Activated naive CD4-positive, alpha-beta T cell treated with anti-CD3 and anti-CD28 coated beads for 36 hours (primary cell): ENCODE measurements around the gene TPPP2. TPM values are rescaled to one million over a fixed set of nuclear protein-coding genes. Genes with fewer than 3 reads are reported as not detected.

ENCODE experiments used
- CTCF ChIA-PET: fragments of 350-600 bp; sonication (Branson Sonifier 250); formaldehyde crosslinking; loops from one replicate; lab custom pipeline; 2021; ENCODE audit warnings: antibody characterized with exemption; lab: Charles Lee
- DNase-seq: peaks from one replicate; pipeline ENCODE4 v3.0.0-alpha.2; 2020
- H3K27ac Mint-ChIP-seq: one replicate; pipeline ENCODE4 v1.8.0; 2021; ENCODE audit warnings: mild to moderate bottlenecking, mixed read lengths
- H3K27me3 Mint-ChIP-seq: one replicate; pipeline ENCODE4 v1.8.0; 2021; ENCODE audit warnings: low read depth, mixed read lengths
- H3K36me3 Mint-ChIP-seq: one replicate; pipeline ENCODE4 v1.8.0; 2021; ENCODE audit warnings: low read depth, mixed read lengths
- H3K4me1 Mint-ChIP-seq: one replicate; pipeline ENCODE4 v1.8.0; 2021; ENCODE audit warnings: low read depth, mixed read lengths
- H3K4me3 Mint-ChIP-seq: one replicate; pipeline ENCODE4 v1.8.0; 2021; ENCODE audit warnings: mild to moderate bottlenecking, moderate library complexity, mixed read lengths
- H3K9me3 Mint-ChIP-seq: one replicate; pipeline ENCODE4 v1.8.0; 2021; ENCODE audit warnings: mixed read lengths
- intact Hi-C: fragments of 100-400 bp; cut with micrococcal nuclease; formaldehyde crosslinking; loops from one replicate; pipeline ENCODE4 v1.15.1; 2023
- total RNA-seq, 2 experiments: library from RNA; stranded (reverse); gene quantifications; one replicate each; pipeline ENCODE4 v1.2.3, GENCODE V29; 2021

TPPP2 gene
- total RNA-seq, 2 experiments from 2014 or later: not detected

DNA sequence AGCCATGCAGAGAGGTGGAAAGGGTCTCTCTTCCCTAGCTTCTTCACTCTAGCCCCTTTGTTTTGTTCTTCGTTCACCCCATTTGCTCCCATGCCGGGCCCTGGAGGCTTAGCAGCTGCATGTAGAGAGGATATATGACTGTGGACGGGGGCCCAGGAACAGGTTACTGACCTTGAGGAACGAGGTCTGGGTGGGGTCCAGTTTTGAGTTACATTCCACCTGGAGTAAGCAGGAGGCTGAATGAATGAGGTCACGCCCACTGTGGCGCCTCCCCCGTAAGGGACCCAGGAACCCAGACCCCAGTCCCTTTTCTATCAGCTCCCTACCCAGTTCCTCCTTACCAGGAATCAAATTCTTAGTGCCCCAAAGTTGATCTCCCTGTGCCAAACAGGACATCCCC lies 11.7 kb upstream of the TPPP2 start:
- Mint-ChIP-seq H3K4me3 (no peak overlapping the region), H3K27ac (no peak overlapping the region), H3K27me3 (no peaks in the 10 kb centered on the region), H3K4me1 (peaks cover 3% of the 10 kb centered on the region), H3K9me3 (no peaks in the 10 kb centered on the region), H3K36me3 (no peaks in the 10 kb centered on the region)
- no peak for DNase-seq
- intact Hi-C loops: no loop called here
- CTCF ChIA-PET: interaction anchor here (0.5 to 11.6 kb wide), 8 partner anchors 22 to 150 kb away, joined by 3 to 260 read pairs (median 7); partner anchors contain the start of genes SLC39A2 and TMEM253

DNA sequence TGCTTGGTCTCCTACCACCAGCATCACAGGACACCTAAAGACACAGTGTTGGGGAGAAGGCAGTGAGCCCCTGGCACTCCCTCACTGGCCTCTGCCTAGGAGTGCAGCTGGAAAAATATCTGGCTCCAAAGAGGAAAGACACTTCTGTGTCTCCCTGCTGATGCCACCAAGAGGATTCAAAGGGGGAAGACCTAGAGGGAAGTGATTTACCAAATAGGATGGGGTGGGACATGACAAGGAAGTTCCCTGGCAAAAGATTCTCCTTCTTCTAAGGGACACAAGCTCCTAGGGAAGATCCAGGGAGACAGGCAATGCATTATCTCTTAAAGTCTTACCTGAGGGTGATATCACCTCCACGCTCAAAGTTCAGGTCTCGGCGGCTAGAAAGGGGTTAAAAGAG lies 11.2 kb upstream of the TPPP2 start:
- no peaks in the 10 kb centered on the region for H3K36me3 Mint-ChIP-seq
- intact Hi-C loops: no loop called here
- no peaks in the 10 kb centered on the region for H3K9me3 Mint-ChIP-seq
- peaks cover 4% of the 10 kb centered on the region for H3K4me1 Mint-ChIP-seq
- DNase-seq: no peak
- no peaks in the 10 kb centered on the region for H3K27me3 Mint-ChIP-seq
- H3K27ac Mint-ChIP-seq: no peak overlapping the region
- H3K4me3 Mint-ChIP-seq: no peak overlapping the region
- CTCF ChIA-PET: interaction anchor here (0.5 to 11.6 kb wide), 7 partner anchors 15 to 149 kb away, joined by 3 to 260 read pairs (median 3); partner anchors contain the start of genes SLC39A2 and TMEM253

DNA sequence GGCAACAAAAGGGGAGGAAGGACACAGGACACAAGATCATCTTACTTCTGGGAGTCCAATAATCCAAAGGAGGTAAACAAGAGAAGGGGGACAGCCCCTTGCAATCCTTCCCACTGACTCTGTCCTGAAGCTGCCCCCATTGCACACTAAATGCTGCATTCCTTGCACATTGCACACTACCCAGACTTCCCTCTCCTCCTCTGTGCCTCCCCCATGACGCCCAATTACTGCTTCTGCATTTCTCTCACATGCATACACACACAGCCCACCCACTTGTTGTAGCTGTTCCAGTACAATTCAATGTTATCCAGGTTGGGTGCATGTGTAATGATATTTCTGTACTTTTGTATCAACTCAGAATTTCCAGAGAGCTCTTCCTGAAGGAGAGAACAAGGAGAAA lies 10.7 kb upstream of the TPPP2 start:
- Mint-ChIP-seq H3K27ac (no peak overlapping the region), H3K27me3 (no peaks in the 10 kb centered on the region), H3K4me3 (no peak overlapping the region), H3K36me3 (no peaks in the 10 kb centered on the region), H3K4me1 (peaks cover 10% of the 10 kb centered on the region), H3K9me3 (no peaks in the 10 kb centered on the region)
- CTCF ChIA-PET: interaction anchor here (0.9 to 11.6 kb wide), 5 partner anchors 16 to 86 kb away, joined by 3 to 260 read pairs (median 3); partner anchors contain the start of gene TMEM253
- DNase-seq: no peak
- intact Hi-C loops: no loop called here

DNA sequence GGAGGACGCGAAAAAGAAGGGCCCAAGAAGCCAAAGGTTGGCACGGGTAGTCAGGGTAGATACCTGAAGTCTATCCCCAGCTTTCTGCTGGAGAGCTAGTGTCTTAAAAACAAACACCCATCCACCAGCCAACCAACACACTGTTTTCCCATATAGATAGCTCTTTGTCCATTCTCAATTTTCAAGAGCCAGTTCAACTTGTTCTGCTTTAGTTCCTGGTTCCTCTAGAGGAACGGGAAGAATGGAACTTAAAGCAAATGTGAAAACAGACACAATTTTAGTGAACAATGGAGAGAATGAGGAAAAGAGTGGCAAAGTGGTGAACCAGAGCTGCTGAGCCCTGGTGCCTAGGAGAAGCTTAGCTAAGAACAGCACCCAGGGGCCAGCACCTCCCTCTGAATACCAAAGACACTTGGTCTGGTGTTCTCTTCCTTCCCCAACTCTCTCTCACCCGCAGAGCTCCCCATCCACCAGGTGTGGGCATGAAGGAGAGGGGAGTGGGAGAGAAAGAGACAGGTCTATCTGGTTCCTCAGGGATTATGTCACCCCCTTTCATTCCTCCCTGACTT lies 9.0 kb upstream of the TPPP2 start:
- Mint-ChIP-seq H3K27me3 (no peaks in the 10 kb centered on the region), H3K9me3 (no peaks in the 10 kb centered on the region), H3K4me1 (peaks cover 10% of the 10 kb centered on the region), H3K4me3 (no peak overlapping the region), H3K27ac (no peak overlapping the region), H3K36me3 (no peaks in the 10 kb centered on the region)
- no peak for DNase-seq
- CTCF ChIA-PET: interaction anchor here (0.9 to 11.6 kb wide), 8 partner anchors 11 to 84 kb away, joined by 3 to 260 read pairs (median 3); partner anchors contain the start of gene TMEM253
- intact Hi-C loops: no loop called here

DNA sequence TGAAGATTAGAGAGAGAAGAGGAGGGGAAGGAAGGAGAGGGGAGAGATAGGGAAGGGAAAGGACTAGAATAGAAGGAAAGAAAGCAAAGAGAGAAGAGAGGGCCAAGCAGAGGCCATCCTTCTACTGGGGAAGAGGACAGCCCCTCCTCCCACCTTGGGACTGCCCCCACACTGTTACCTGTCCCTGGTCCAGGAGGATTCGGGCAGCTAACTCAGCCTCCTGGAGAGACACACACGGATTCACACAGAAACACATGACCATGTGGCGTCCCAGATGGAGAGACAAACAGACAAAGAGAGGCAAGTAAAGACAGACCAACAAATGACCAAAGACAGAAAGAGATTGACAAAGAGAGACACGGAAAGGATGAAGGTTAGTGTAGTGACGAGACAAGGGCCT lies 7.3 kb upstream of the TPPP2 start:
- Mint-ChIP-seq H3K9me3 (no peaks in the 10 kb centered on the region), H3K4me3 (no peak overlapping the region), H3K27ac (no peak overlapping the region), H3K36me3 (no peaks in the 10 kb centered on the region), H3K27me3 (no peaks in the 10 kb centered on the region), H3K4me1 (peaks cover 10% of the 10 kb centered on the region)
- CTCF ChIA-PET: interaction anchor here (0.9 to 1.9 kb wide), 3 partner anchors 17 to 73 kb away, joined by 3 to 15 read pairs (median 4); no protein-coding TSS in a partner anchor
- intact Hi-C loops: no loop called here
- no peak for DNase-seq

DNA sequence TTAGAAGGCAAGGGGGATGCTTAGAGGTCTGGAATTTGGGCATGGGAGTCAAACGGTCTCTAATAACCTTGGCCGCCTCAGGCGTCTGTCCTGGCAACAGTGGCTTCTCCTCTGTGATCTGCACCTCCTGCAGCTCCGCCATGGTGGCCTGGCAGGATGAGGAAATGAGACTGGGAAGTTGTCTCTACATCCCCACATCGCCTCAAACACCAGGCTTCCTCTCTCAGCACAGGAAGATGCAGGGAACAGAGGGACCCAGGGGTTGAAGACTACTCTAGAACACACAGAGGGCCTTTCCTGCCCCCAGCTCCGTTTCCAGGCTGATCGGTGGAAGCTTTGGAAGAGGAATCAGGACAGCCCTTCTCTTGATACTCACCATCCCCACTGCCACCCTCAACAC lies 6.8 kb upstream of the TPPP2 start:
- intact Hi-C loops: no loop called here

DNA sequence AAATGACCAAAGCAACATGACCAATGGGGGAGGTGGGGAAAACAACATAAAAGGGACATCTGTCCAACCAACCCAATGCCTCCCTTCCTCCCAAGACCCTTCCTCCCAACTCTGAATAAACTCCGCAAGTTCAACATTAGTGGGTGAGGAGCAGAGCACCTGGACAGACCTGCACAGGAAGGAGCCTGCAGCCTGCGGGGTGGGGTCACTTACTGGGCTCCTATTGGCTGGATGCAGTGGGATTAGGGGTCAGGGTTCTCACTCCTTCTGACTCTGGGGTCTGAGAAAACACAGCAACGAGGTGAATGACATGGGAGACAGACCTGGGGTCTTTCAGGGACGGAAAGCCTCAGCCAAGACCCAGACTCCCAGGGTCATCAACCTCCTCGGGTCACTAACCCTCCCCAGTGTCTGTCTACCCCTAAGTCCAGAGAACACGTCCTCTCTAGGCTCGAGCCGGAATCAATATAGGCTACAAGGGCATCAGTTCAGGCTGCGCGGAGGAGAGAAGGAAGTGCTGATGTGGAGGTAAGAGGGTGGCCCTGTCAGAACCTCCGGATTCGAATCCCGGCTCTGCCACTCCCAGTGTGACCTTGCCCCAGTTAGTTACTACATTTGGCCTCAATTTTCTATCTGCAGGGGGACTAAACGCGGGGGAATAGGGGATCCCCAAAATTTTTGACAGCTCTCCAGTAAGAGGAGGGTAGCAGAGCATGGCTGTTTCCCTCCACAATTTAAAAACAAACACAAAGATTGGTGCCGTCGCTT lies 6.0 kb upstream of the TPPP2 start:
- peak; percentile 37 for DNase-seq
- Mint-ChIP-seq H3K4me1 (peaks cover 10% of the 10 kb centered on the region), H3K27me3 (no peaks in the 10 kb centered on the region), H3K4me3 (peak overlapping the region; percentile 72), H3K36me3 (no peaks in the 10 kb centered on the region), H3K9me3 (no peaks in the 10 kb centered on the region), H3K27ac (no peak overlapping the region)
- intact Hi-C loops: no loop called here
- CTCF ChIA-PET: interaction anchor here (1.0 to 2.2 kb wide), 5 partner anchors 9 to 80 kb away, joined by 4 to 21 read pairs (median 7); no protein-coding TSS in a partner anchor

More for the DNA sequence above, 6.8 kb upstream of the TPPP2 start:
- Mint-ChIP-seq H3K36me3 (no peaks in the 10 kb centered on the region), H3K27me3 (no peaks in the 10 kb centered on the region), H3K4me3 (no peak overlapping the region), H3K4me1 (peaks cover 10% of the 10 kb centered on the region), H3K27ac (no peak overlapping the region), H3K9me3 (no peaks in the 10 kb centered on the region)
- CTCF ChIA-PET: interaction anchor here (0.9 to 2.2 kb wide), 4 partner anchors 8 to 73 kb away, joined by 3 to 21 read pairs (median 10); no protein-coding TSS in a partner anchor
- DNase-seq: no peak

DNA sequence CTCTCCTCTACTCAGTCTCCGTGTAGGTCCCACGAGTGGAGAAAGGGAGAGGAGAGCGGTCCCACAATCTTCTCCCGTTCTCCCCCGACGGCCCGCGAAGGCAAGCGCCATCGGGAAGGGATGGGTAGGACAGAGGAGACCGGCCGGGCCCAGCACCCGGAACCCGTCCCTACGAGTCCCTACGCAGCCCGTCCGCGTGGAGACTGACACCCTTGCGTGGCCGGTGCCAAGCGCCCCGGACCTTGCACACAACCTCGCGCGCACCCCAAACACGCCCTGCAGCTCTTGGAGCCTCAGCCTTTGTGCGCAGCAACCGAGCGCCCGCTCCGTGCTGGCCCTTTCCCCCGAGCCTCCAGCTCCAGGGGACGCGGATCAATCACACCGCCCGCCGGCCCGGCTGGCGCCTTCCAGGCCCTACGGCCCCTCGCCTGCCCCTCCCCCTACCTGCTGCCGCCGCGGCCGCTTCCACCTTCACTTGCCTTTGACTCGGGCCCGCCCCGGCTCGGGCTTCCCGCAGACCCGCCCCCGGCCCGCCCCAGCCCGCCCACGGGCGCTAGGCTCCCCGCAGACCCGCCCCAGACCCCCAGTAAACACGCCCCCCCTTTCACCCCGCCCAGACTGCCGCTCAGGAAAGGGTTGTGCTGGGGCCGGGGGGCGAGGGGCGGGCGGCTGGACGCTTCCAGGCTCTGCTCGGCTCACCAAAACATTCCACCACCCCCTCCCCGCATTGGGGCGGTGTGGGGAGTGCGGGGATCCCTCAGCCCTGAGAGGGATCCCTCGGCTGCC lies 5.2 kb upstream of the TPPP2 start, which contains the start of gene NDRG2:
NDRG2 (minus strand) TSS at position 477 of the 786 bp plus-strand sequence. CDS start 1,746 bp downstream, outside the sequence.
- Mint-ChIP-seq H3K4me3 (peak within 1 kb of the TSS; percentile 72), H3K9me3 (no peaks in the 10 kb centered on the region), H3K27me3 (no peaks in the 10 kb centered on the region), H3K4me1 (peaks cover 10% of the 10 kb centered on the region), H3K36me3 (no peaks in the 10 kb centered on the region), H3K27ac (no peak within 1 kb of the TSS)
- CTCF ChIA-PET: interaction anchor here (1.0 to 2.2 kb wide), 3 partner anchors 10 to 79 kb away, joined by 4 to 21 read pairs (median 7); no protein-coding TSS in a partner anchor
- intact Hi-C loops: loop anchor here (1.0 kb wide), 2 partner anchors 35 to 80 kb away; partner anchors contain the start of gene METTL17
- peak; percentile 68 for DNase-seq

DNA sequence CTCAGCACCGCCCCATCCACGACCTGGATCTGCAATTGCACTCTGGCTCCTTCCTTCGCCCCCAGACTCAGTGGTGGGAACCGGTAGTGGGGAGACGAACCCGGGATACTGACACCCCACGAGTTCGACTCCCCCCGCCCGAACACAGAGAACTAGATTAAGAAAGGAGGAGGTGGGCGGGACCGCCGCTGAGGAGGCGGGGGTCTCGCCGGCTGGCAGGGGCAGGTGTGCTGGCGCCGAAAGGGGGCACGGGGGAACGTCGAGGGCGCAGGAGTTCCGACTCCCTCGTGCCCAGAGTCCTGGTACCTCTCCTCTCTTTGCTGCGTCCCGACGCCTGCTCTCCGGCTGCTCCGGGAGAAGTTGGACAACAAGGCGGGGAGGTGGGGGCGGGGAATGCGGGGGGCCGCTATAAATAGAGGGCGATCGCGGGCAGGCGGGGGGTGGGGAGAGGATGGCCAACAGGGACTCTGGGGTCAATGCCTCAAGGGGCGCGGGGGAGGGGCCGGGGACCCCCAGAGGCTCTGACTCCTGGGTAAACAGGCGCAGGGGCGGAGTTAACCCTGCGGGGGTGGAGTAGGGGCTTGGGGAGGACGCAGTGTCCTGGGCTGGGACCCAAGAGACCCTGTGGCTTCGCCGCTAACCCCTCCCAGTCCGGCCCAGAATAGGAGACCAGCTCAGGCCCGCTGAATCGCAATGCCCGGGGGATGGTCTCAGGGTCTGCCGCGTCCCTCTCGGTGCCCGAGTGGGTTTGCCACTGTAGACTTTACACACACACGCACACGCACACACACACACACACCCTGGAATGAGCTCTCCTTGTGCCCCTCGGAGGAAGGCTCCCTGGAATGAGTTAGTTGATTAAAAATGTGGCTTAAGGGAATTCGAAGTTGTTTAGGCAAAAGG lies 4.4 kb upstream of the TPPP2 start:
- no peak for DNase-seq
- peak overlapping the region; percentile 67 for H3K4me3 Mint-ChIP-seq
- H3K36me3 Mint-ChIP-seq: no peaks in the 10 kb centered on the region
- H3K9me3 Mint-ChIP-seq: no peaks in the 10 kb centered on the region
- peaks cover 10% of the 10 kb centered on the region for H3K4me1 Mint-ChIP-seq
- intact Hi-C loops: loop anchor here (1.0 kb wide), 2 partner anchors 36 to 79 kb away; partner anchors contain the start of gene METTL17
- CTCF ChIA-PET: interaction anchor here (1.0 to 1.7 kb wide), 4 partner anchors 11 to 77 kb away, joined by 3 to 7 read pairs (median 4); no protein-coding TSS in a partner anchor
- H3K27ac Mint-ChIP-seq: no peak overlapping the region
- H3K27me3 Mint-ChIP-seq: no peaks in the 10 kb centered on the region

DNA sequence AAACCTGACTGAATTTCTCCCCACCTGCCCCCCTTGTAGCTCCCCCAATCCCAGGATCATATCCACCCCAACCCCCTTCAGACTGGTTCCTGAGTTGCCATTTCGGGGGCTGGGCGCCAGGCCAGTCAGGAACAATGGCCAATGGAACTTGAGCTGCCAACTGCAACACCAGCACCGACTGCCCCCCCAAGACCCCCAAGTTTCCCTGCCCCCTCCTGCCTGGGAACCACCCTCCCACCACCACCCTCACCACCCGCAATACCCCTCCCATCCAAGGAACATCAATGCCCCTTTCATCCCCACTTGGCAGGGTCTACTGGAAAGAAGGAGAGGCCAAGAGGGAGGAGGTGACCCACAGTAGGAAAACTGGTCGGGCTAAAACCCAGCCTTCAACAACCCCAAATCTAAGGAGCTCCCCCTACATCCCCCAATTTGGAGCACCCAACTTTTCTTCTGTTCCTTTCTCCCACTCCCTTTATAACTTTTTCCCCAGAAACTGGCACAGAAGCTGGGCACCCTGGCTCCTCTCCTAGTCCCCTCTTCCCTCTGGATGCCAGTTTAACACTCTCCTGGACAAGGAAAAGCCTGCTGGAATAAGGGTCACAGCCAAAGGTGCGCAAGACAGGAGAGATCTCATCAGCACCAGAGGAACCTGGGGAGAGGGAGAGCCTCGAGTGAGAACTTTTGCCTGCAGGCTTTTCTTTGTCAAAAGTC lies 3.6 kb upstream of the TPPP2 start:
- Mint-ChIP-seq H3K36me3 (no peaks in the 10 kb centered on the region), H3K9me3 (no peaks in the 10 kb centered on the region), H3K27ac (no peak overlapping the region), H3K27me3 (no peaks in the 10 kb centered on the region), H3K4me1 (peaks cover 10% of the 10 kb centered on the region), H3K4me3 (no peak overlapping the region)
- CTCF ChIA-PET: interaction anchor here (1.0 to 2.3 kb wide), 6 partner anchors 12 to 79 kb away, joined by 3 to 7 read pairs (median 4); no protein-coding TSS in a partner anchor
- intact Hi-C loops: no loop called here
- no peak for DNase-seq
